NCI-H345 (cell line): ENCODE data around the gene TNS4.
"Not testable (repeated sequence)": the region's sequence is repeated elsewhere in the genome, so short reads cannot be mapped to it uniquely, and the experiment has no call there.

Experiments
- DNase-seq: peaks from one replicate; lab custom pipeline; 2025; lab: John Stamatoyannopoulos, UW

Gene TNS4, protein sequence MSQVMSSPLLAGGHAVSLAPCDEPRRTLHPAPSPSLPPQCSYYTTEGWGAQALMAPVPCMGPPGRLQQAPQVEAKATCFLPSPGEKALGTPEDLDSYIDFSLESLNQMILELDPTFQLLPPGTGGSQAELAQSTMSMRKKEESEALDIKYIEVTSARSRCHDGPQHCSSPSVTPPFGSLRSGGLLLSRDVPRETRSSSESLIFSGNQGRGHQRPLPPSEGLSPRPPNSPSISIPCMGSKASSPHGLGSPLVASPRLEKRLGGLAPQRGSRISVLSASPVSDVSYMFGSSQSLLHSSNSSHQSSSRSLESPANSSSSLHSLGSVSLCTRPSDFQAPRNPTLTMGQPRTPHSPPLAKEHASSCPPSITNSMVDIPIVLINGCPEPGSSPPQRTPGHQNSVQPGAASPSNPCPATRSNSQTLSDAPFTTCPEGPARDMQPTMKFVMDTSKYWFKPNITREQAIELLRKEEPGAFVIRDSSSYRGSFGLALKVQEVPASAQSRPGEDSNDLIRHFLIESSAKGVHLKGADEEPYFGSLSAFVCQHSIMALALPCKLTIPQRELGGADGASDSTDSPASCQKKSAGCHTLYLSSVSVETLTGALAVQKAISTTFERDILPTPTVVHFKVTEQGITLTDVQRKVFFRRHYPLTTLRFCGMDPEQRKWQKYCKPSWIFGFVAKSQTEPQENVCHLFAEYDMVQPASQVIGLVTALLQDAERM

DNA sequence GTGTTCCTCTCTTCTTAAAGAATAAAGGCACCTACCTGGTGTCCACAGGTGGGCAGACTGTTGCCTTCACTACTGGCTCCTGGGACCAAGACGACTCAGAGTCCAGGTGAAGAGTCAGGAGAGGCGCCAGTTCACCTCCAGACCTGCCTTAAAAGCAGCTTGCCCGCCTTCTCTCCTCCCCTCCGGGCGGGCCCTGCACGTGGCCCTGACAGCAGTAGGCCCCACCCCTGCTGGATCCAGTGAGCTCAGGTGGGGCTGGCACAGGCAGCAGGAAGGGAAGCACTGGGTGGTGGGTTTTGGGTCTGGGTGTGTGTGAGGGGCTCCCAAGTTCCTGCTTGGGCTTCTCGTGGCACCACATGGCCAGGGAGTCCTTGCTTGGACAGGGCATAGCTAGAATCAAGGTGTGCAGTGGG, at the start of gene TNS4:
Gene TNS4 (minus strand): TSS at position 125 of the 413 bp plus-strand sequence. CDS start 5,198 bp downstream, outside the sequence.
- DNase-seq, result no peak

DNA sequence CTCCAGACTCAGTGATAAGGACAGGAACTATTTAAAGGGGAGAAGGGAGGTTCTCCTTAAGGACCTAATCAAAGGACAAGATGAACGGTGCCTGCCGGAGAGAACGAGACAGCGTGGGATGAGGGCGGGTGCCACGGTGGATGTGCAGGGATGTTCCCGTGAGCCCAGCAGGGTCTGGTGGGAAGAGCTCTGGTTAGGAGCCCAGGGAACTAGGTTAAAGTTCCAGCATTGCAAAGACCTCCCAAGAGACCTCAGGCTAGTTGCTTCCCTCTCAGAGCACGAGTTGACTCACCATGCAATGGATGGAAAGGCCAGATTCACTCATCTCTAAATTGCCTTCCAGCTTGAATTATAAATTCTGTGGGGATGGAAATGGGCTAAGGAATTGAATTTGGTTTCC, 49.2 kb upstream of the TNS4 start:
- no peak for DNase-seq

DNA sequence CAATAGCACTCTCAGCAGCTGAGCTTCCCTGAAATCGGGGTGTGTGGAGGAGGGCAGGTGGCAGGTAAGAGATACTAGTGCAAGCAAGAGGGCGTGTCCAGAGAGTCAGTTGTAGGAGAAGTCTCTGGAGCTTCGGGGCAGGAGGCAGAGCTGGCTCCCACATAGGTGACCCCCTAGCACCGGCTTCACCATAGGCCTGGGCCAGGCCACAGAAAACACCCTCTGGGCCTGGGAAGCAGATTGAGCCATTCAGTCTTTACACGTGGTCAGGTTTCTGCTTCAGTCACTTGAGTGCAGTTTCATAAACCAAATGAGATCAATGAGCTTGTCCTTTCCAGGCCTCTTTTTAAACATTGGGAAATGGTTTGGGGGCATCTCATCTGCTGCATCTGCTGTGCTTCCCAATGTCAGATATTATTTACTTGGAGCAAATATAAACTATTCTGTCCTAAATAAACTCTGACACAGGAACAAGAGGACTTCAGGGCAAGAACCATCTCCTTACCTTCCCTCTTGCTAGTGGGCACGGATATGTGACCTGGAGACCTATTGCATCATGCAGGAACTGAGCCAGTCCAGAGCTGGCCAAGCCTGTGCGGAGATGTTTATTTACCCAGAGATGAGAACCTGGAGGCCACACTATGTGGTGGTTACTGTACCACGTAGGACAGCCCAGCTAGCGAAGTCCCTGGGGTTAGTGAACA, 47.7 kb upstream of the TNS4 start:
- DNase-seq, result peak; percentile 65

DNA sequence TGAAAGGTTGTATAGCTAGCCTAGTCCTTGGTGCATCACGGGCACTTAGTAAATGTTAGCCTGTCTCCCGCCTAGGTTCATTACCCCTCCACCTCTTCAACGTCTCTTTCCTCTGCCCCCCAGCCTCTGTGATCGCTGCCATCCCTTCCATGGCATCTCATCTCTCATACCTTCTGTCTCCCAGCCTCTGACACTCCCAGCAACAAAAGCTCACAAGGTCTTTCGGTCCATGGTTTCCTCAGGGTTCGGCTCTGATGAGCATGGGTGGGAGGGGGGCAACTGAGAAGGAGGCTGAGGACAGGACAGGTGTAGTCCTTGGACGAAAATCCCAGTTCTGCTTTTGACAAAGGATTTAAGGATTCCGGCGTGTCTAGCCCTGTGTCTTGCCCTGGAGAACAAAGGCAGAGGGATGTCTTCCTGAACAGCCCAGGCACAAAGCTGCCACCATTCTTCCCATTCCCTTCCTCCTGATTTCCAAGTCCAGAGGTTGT, 47.1 kb upstream of the TNS4 start:
- DNase-seq, result no peak

DNA sequence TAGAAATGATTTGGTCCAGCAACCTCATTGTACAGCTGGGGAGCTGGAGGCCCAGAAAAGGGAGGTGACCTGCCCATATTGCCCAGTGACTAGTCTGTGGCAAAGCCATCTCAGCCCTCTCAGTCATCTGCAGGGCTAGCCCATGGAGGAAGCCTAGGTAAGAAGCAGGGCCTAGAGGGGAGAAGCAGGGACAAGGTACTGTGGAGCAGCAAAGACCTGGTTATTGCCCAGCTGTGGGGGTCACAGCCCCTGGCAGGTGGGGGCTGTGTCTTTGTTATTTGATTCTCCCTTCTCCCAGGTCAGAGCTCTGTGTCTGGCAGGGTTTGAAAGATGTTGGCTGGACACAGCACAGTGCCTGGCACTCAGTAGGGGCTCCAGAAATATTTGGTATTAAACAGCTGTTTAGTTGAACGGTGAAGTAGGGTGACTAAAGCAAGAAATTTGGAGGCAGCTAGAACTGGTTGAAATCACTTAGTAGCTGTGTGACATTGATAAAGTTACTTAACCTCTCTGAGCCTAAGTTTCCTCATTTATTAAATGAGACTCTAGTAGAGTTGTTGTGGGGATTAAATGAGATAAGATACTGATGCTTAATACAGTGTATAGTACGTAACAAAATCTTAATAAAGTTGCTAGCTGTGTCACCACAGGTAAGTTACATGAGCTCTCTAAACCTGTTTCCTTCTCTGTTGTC, 46.5 kb upstream of the TNS4 start:
- no peak for DNase-seq

DNA sequence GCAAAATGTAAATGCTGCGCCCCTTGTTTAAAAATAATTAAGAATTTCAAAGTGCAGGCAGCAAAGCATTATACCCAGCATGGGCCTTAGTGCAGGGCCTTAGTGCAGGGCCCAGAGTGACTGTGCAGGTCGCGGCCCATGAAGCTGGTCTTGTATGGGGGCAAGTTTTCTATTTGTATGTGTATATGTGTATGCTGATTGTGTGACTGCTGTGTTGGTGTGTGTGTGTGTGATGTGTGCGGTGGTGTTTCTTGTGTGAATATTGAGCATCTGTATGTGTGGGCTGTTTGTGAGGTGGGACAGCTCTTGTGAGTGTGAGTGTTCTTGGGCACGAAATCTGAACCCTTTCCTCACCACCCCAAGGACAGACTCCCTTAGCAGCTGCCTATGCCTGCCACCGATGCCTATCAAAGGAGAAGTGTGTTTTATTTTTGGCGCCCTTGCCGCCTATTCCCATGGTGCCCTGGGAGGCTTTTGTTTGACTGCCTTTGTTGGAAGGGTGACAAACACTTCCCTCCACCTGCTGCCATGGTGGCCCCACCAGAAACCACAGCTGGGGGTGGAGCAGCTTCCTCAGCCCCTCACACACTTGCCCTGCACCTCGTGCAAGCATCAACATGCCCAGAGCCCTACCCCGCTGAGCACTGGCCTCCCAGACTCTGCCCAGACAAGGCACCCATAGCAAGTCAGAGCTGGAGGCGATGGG, 45.8 kb upstream of the TNS4 start:
- peak; percentile 98 for DNase-seq

DNA sequence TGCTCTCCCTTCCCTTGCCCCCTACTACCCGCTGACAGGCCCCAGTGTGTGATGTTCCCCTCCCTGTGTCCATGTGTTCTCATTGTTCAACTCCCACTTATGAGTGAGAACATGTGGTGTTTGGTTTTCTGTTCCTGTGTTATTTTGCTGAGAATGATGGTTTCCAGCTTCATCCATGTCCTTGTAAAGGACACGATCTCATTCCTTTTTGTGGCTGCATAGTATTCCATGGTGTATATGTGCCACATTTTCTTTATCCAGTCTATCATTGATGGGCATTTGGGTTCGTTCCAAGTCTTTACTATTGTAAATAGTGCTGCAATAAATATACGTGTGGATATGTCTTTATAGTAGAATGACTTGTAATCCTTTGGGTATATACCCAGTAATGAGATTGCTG, 45.1 kb upstream of the TNS4 start:
- DNase-seq, result not testable (repeated sequence)

DNA sequence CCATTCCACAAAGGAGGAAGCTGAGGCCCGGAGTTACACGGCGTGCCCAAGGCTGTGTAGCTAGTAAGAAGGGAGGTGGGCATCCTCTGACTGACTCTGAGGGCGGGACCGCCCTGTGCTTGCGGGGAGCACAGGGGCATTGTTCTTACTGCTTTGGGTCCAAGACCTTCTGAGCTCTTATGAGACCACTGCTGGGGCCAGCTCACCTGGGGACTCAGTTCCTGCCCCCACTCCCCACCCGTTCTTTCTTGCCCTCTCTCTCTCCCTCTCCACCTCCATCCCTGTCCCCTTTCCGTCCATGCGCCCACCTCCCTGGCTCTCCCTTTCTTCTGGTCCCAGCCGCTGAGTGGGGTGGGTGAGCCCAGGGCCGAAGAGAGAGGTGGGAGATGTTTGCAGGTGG, 44.2 kb upstream of the TNS4 start:
- DNase-seq, result no peak

DNA sequence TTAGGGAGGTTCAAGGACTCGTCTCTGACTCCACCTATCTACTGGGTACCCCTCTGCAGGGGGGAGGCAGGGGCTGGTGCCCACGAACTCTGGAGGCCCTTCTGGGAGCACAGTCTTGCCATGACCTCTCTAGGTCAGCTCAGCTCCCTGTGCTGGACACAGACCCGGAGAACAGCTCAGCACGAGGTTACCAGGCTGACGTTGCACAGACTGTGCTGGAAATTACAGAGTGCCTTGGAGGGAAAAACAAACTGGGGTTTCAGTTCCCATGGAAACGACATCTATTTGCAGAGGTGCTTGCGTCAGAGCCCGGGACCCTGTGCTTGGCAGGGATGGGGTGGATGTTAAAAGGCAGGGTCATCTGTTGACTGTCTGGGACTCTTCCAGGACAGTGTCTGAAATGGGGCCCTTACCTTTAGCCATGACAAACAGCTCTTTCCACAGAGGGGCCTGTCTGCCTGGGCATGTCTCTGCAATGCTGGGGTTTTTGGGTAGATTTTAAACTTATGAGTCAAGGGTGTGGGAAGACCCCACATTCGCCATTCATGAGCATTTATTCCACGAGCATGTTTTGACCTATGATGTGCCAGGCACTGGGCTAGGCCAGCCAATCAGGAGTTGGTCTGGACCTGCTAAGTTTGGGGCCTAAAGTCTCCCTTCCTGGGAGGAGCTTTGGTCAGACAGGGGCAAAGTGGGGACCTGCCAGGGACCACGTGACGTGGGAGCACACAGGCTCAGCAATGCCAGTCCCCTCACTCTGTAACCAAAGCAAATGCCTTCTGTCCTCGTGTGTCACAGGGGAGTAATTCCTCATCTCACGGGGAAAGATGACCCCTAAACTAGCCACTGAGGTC, 41.4 kb upstream of the TNS4 start:
- no peak for DNase-seq

DNA sequence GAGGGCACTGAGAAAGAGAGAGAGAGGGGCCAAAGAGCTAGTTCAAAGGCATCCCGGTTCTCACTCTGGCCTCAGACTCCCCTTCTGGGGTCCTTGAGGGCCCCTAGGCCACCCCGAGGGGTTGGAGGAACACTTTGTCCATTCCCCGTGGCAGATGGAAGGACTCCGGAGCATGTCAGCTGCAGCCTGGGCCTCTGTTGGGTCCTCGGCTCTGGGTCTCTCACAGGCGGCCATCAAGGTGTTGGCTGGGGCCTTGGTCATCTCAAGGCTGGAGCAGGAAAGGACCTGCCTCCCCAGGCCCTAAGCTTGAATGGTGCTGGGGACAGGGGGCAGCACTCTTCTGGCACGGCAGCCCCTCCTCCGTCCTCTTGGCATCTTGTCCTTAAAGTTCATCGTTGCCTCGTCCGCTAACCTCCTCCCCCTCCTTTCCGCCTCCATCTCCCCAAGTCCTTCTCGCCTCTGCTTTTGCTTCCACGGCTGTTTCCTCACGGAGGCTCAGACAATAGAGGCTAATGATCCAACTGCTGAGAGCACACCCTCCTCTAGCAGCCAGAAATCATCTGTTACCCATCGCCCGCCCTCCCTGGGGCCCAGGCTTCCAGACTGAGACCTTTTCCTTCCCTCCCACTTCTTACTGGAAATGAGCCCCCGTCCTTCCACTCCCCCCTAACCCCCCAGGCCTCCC, 40.6 kb upstream of the TNS4 start:
- no peak for DNase-seq

DNA sequence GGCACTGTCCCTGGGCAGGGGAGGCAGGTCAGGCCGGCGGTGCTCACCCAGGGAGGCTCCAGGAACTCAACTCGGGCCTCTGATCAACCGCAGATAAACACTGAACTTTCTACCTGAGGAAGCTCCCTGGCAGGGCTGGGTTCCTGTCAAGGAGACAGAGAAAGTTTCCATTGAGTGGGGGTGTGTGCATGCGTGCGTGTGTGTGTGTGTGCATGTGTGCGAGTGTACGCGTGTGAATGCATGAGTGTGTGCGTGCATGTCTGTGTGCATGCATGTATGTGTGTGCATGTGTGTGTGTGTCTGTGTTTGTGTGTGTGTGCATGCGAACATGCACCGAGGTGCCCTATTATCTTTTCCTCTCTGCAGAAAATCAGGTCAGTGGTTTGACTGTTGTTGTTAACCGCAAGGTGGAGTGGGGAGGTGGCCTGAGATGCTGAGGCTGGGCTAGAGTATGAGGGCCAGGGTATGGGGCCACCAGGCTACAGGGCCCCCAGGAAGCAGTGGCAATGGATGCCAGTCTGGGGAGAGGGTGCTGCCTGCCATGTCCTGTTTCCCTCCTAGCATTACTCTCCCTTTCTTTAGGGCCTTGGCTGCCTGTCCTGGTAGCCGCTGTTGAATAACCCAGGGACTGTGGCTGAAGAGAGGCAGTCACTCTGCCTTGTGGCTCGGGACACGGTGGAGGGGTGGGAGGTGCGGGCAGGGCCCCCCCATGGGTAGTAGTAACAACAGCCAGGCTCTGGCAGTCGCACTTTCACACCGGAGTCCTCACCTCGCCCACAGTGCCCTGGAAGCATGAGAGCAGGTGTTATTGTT, 39.8 kb upstream of the TNS4 start:
- no peak for DNase-seq

DNA sequence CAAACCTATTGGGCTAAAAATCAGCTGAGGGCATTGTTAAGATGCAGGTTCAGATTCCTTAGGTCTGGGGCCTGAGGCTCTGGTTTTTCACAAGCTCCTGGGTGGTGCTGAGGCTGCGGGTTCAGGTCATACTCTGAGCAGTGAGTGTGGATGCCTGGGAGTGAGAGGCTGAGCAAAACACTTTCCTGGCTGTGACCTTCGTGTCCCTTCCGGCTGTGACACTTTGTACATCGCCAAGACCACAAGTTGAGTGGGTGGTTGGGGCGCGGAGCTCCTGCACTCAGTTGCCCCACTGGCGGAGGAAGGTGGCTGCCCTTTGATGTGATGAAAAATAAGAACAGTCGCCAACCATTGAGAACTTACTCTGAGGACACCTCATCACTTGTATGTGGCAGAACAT, 39.0 kb upstream of the TNS4 start:
- no peak for DNase-seq

DNA sequence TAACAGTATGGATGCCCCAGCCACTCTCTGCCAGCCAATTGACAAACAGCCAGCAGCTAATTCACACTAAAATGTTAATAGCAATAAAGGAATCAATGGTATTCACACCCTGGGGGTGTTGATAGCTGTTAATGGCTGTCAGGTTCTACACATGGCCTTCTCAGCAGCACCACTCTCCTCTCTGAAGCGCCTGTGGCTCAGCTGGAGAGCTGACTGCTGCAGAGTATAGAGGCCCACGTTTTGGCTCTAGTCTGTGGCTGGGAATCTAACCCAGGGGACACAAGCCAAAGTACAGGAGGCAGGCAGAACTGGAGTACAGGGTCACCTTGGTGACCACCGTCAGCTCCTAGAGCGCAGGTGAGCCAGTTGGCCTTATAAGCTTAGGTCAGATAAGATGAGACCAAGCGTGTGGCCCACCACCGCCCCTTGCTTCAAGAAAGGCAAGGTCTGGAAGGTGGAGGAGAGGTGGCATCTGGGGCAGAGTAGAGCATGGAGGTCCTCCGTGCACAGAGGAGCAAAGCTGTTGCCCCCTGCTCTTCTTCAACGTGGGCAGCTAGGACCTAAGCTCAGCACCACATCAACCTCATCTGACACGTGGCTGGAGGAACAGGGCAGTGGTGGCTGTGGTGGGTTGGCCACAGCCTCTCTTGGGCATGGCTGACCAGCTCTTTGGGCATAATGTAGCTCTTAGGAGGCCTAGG, 38.4 kb upstream of the TNS4 start:
- no peak for DNase-seq

DNA sequence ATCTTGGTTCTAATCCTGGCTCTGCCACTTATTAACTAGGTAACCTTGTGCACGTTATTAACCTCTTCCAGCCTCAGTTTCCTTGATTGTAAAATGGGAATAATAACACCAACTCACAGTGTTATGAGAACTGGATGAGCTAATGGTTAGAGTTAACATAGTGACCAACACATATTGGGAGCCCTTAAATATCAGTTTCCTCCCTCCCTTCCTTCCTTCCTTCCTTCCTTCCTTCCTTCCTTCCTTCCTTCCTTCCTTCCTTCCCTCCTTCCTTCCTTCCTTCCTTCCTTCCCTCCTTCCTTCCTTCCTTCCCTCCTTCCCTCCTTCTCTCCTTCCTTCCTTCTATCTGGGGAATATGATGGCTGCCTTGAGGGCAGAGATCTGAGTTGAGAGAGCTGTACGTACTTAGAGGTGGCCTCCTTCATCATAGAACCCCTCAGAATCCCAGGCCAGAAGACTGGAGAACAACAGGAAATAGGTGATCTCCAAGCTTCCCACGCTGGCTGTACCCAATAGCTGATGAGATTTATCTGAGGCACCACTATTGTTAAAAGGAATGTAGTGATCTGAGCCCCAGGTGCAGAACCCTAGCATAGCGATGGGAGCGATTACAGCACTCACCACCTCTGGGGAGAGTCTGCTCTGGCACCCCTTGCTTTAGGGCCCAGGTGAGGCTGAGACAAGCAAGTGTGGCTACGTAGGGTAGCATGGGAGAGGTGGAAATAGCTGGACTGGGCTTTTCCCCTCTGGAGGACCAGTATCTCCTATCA, 37.7 kb upstream of the TNS4 start:
- DNase-seq, result no peak

DNA sequence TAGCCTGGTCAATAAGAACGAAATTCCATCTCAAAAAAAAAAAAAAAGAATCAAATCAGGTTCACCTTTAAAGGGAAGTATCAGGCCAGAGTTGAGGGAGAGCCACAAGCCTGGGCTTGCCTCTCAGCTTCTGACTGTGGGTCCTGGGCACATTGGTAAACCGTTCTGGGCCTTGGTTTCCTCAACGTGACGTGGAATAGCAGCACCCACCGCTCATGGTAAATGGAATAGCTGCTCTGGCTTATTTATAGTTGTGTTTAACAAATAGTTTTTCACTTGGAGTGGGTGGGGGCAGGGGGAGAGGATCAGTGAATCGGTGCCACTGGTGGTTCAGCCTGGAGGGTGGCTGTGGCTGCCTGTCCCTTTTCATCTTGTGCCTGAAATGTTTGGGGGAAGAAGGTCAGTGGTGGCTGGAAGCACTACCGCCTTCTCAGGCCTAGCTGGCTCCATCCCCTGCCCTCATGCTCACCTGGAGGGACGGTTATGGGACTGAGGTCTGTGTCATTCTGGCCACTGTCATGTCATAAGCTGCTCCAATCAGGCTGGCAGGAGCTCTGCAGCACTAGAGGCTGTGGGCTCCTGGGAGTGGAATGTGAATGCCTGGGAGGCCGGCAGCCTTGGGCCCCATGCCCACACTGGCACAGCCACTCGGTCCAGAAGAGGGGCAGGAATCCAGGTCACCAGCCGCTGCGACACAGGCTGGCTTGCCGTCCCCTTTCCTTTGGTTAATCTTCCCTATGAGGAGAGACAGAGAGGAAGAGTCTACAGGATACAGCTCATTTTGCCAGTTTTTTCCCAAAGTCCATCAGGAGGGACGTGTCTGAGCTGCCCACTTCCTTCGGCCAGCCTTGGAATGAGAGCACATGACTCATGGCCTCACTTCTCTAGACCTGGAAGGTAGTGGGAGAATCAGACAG, 36.9 kb upstream of the TNS4 start:
- no peak for DNase-seq
